Heart left ventricle (tissue), 16 donors: ENCODE data around the gene KCNH6. TPM values are rescaled to one million over a fixed set of nuclear protein-coding genes. Genes with fewer than 3 reads are reported as not detected.

Experiments
- ATAC-seq, 4 donors: fragments of 200-7000 bp; cut with Tn5 transposase; one replicate each; pipeline ENCODE4 v1.9.1; 2020 to 2022; ENCODE audit warnings: moderate library complexity in 4 of 4, mild to moderate bottlenecking in 3 of 4, moderate number of reproducible peaks in 1 of 4
- DNase-seq, 5 donors: peaks; one replicate each; pipeline ENCODE4 v3.0.0-alpha.2; 2020
- H3K27ac ChIP-seq, 12 donors: fragments of 200-600 bp; sonication (generic) in 4 of 12; one replicate each; pipeline versions ENCODE4 v1.5.0 to v1.8.0; 2016 to 2022; ENCODE audit warnings: mild to moderate bottlenecking in 2 of 12
- H3K27me3 ChIP-seq, 9 donors: fragments of 200-600 bp; sonication (generic) in 2 of 9; one replicate each; pipeline versions ENCODE4 v1.5.1 to v1.8.0; 2016 to 2022; ENCODE audit warnings: mild to moderate bottlenecking in 3 of 9
- H3K36me3 ChIP-seq, 9 donors: fragments of 200-600 bp; sonication (generic) in 2 of 9; one replicate each; pipeline versions ENCODE4 v1.5.0 to v1.8.0; 2018 to 2022; ENCODE audit warnings: mild to moderate bottlenecking in 2 of 9
- H3K4me1 ChIP-seq, 12 donors: fragments of 200-600 bp; sonication (generic) in 4 of 12; one replicate each; pipeline versions ENCODE4 v1.5.0 to v1.8.0; 2016 to 2022; ENCODE audit warnings: mild to moderate bottlenecking in 3 of 12
- H3K4me3 ChIP-seq, 12 donors: fragments of 200-600 bp; sonication (generic) in 4 of 12; one replicate each; pipeline versions ENCODE4 v1.5.0 to v1.8.0; 2017 to 2022; ENCODE audit warnings: mild to moderate bottlenecking in 9 of 12, moderate library complexity in 4 of 12
- H3K9me3 ChIP-seq, 12 donors: fragments of 200-600 bp; sonication (generic) in 4 of 12; one replicate each; pipeline versions ENCODE4 v1.5.0 to v1.8.0; 2016 to 2022; ENCODE audit warnings: mild to moderate bottlenecking in 1 of 12
- POLR2A ChIP-seq, 2 donors: fragments of 450-650 bp; IDR thresholded peaks; one replicate each; pipeline ENCODE4 v1.6.1; 2017; ENCODE audit warnings: antibody characterized with exemption in 2 of 2, mild to moderate bottlenecking in 2 of 2, moderate library complexity in 2 of 2
- WGBS, 4 donors: extraction: QIAGEN DNeasy Blood & Tissue Kit in 2 of 4; methylation state at CpG; one replicate each; pipeline versions ENCODE4 v1.1.5 to v1.1.7; 2013 to 2018; 5-methylcytosine and 5-hydroxymethylcytosine counted together
- intact Hi-C, 10 donors: fragments of 100-400 bp; cut with DNase I; formaldehyde crosslinking; loops; one replicate each; pipeline versions ENCODE4 v1.11.1 to v1.14.2; 2022
- polyA plus RNA-seq, 2 donors: library from polyadenylated mRNA; stranded (reverse); fragments of 200-250 nt; gene quantifications; one replicate each; pipeline ENCODE4 v1.2.3, GENCODE V29; 2013
- total RNA-seq, 9 donors: library from RNA; depleted of rRNA in 2 of 9; stranded (reverse); fragments of >200 nt in 2 of 9; fragmentation: NEBNext Ultra II Directional in 3 of 9; extraction: Animal tissue kit (Norgen Biotek cat#: 25700) in 3 of 9; gene quantifications; one replicate each; pipeline versions ENCODE4 v1.1.0 to v1.2.4, GENCODE V29; 2016 to 2023
- TF ChIP-seq, protein P1 (sequence below), 12 donors: fragments of 200-600 bp; sonication (generic) in 4 of 12; IDR thresholded peaks; one replicate each; pipeline versions ENCODE4 v1.5.0 to v1.8.0; 2018 to 2022; ENCODE audit warnings: antibody characterized with exemption in 12 of 12, mild to moderate bottlenecking in 5 of 12
- donor health status: ischemic (EF 13 %, LVEDD 7.1; RV severe dilation, severe dysfunction).
- donor health status: healthy with polysubstance abuse.
- donor health status: DM: no; HTN: yes; CAD: no.
- donor health status: DM: no; HTN: no; CAD: no.
- donor health status: ischemic (EF 25% LVEDD 6.9; RV normal size, moderate dysfunction).
- donor health status: ischemic (EF 25% LVEDD 5.7; RV mildly dilated, moderate dysfunction).
- donor health status: healthy.
- donor health status: DM: yes; HTN: yes; CAD: no.
- donor health status: ischemic (EF 35%, LVEDD 5.7; RV mildly dilated, moderate dysfunction).
- donor health status: nonischemic (EF 11% LVEDD 7.7; RV severe dilation, severe dysfunction).
- donor health status: DM: yes; HTN: yes; CAD: no.
- donor health status: PGD.
- donor health status: ischemic (EF 29% LVEDD 5.4; RV normal size, mild dysfunction).
- donor health status: nonischemic (EF 23%, LVEDD 6.1; RV moderate dilation, normal function).

KCNH6 gene
- total and polyA plus RNA-seq, 11 donors: 0.01 TPM; not detected in 10

DNA sequence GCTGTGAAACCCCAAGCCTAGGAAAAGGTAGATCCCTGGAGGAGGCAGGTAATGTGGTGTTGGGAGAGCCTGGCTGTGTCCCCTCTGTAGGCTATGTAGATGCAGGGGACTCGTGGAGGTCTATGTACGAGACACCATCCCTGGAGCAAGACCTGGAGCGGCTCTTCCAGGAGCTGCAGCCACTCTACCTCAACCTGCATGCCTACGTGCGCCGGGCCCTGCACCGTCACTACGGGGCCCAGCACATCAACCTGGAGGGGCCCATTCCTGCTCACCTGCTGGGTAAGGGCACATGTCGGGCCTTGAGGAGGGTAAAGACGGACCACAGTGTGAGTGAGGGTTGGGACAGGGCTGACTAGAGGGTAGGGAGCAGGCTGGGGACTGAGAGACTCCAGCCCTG, 34.3 kb upstream of the KCNH6 start:
- DNase-seq: peak in 1 of 5 donors; percentile 17
- H3K27ac ChIP-seq: no peak overlapping the region
- intact Hi-C loops: no loop called here
- H3K4me1 ChIP-seq: no peaks in the 10 kb centered on the region
- peaks cover 0 to 12% (median 0%) of the 10 kb centered on the region in 9 donors for H3K36me3 ChIP-seq
- H3K9me3 ChIP-seq: no peaks in the 10 kb centered on the region
- no peak for ATAC-seq
- H3K27me3 ChIP-seq: no peaks in the 10 kb centered on the region
- TF ChIP-seq, protein P1, sequence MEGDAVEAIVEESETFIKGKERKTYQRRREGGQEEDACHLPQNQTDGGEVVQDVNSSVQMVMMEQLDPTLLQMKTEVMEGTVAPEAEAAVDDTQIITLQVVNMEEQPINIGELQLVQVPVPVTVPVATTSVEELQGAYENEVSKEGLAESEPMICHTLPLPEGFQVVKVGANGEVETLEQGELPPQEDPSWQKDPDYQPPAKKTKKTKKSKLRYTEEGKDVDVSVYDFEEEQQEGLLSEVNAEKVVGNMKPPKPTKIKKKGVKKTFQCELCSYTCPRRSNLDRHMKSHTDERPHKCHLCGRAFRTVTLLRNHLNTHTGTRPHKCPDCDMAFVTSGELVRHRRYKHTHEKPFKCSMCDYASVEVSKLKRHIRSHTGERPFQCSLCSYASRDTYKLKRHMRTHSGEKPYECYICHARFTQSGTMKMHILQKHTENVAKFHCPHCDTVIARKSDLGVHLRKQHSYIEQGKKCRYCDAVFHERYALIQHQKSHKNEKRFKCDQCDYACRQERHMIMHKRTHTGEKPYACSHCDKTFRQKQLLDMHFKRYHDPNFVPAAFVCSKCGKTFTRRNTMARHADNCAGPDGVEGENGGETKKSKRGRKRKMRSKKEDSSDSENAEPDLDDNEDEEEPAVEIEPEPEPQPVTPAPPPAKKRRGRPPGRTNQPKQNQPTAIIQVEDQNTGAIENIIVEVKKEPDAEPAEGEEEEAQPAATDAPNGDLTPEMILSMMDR (IDR thresholded peaks at IDR 0.05): no peak
- no peak for TF ChIP-seq POLR2A (IDR thresholded peaks at IDR 0.05)
- no peak overlapping the region for H3K4me3 ChIP-seq
- 88 to 94% (median 93%) methylated on average over 9 to 10 of the region's 10 CpGs for WGBS, 4 donors

DNA sequence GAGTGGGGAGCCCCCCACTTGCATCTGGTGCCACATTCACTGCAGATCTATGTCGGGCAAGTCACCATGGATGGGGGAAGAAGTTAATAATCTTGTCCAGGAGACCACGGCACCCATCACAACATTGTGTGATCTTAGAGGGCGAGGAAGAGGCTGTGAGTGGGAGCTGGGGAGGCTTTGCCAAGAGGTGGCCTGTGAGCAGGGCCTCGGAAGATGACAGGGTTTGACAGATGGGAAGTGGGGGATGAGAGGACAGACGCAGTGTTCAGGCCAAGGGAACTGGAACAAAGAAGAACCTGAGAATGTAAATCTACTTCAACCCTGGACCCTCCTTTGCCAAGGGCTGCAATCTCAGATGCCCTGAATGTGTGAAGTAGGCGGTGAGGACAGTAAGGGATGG, 33.9 kb upstream of the KCNH6 start:
- 84 to 92% (median 88%) methylated on average over 6 of the region's 6 CpGs for WGBS, 4 donors
- TF ChIP-seq, protein P1 (IDR thresholded peaks at IDR 0.05): no peak
- no peak for TF ChIP-seq POLR2A (IDR thresholded peaks at IDR 0.05)
- H3K9me3 ChIP-seq: no peaks in the 10 kb centered on the region
- H3K4me3 ChIP-seq: no peak overlapping the region
- intact Hi-C loops: no loop called here
- no peak overlapping the region for H3K27ac ChIP-seq
- ATAC-seq: no peak
- no peaks in the 10 kb centered on the region for H3K27me3 ChIP-seq
- H3K36me3 ChIP-seq: peaks cover 0 to 13% (median 0%) of the 10 kb centered on the region in 9 donors
- H3K4me1 ChIP-seq: no peaks in the 10 kb centered on the region
- peak in 1 of 5 donors; percentile 15 for DNase-seq

DNA sequence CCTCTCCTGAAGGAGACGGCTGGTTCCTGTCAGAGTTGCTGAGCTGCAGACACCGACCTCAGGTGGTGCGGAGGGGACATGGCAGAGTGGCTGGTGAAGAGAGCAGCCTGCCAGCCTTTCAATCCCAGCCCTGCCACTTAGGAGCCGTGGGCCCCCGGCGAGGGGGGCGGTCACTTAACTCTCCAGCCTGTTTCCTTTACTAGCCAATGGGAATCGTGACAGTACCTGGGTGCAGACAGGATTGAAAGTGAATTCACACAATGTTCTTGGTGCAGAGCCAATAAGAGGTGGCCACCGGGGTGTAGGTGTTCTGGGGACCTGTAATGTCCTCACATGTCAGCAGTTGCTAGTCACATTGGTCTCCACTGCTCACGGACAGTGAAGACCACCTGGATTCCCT, 32.8 kb upstream of the KCNH6 start:
- no peaks in the 10 kb centered on the region for H3K27me3 ChIP-seq
- DNase-seq (peak in 1 of 5 donors; percentile 23), ATAC-seq (no peak)
- intact Hi-C loops: no loop called here
- TF ChIP-seq, protein P1 (IDR thresholded peaks at IDR 0.05): no peak
- TF ChIP-seq POLR2A (IDR thresholded peaks at IDR 0.05): no peak
- no peak overlapping the region for H3K27ac ChIP-seq
- no peaks in the 10 kb centered on the region for H3K4me1 ChIP-seq
- WGBS, 4 donors: 34 to 49% (median 46%) methylated on average over 8 to 10 of the region's 10 CpGs
- no peaks in the 10 kb centered on the region for H3K9me3 ChIP-seq
- H3K4me3 ChIP-seq: no peak overlapping the region
- peaks cover 0 to 17% (median 0%) of the 10 kb centered on the region in 9 donors for H3K36me3 ChIP-seq

DNA sequence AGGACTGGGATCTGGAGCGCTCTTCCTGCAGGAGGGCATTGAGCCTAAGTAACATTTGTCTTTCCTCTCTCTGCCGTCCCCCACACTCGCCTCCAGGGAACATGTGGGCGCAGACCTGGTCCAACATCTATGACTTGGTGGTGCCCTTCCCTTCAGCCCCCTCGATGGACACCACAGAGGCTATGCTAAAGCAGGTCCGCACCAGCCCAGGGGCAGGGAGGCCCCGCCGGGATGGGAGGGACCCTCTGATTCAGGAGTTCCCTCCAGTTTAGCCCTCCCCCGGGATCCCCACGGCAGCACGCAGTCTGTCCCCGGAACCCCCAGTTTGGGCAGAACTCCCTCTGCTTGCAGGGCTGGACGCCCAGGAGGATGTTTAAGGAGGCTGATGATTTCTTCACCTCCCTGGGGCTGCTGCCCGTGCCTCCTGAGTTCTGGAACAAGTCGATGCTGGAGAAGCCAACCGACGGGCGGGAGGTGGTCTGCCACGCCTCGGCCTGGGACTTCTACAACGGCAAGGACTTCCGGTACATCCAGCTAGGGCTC, 32.2 kb upstream of the KCNH6 start:
- peaks cover 0 to 17% (median 0%) of the 10 kb centered on the region in 9 donors for H3K36me3 ChIP-seq
- H3K9me3 ChIP-seq: no peaks in the 10 kb centered on the region
- WGBS, 4 donors: 84 to 92% (median 88%) methylated on average over 16 to 22 of the region's 22 CpGs
- peak in 1 of 5 donors; percentile 49 for DNase-seq
- intact Hi-C loops: no loop called here
- H3K27ac ChIP-seq: no peak overlapping the region
- no peaks in the 10 kb centered on the region for H3K27me3 ChIP-seq
- no peak for ATAC-seq
- no peak overlapping the region for H3K4me3 ChIP-seq
- TF ChIP-seq POLR2A (IDR thresholded peaks at IDR 0.05): no peak
- TF ChIP-seq, protein P1 (IDR thresholded peaks at IDR 0.05): no peak
- H3K4me1 ChIP-seq: no peaks in the 10 kb centered on the region
